ENCODE data around the gene TRIM38. TPM values are rescaled to one million over a fixed set of nuclear protein-coding genes. Genes with fewer than 3 reads are reported as not detected.

Gene TRIM38
- total RNA-seq, 1 experiment from 2014 or later = 4.4 TPM

GRCh38 chr6:25921525-25922203 lies 40.9 kb upstream of the TRIM38 start:
- DNase-seq (ENCODE audit: low read depth, low spot score) = no peak
- POLR2A ChIA-PET = no interaction called here
- CTCF ChIA-PET = no interaction called here
- Histone ChIP-seq H3K9me3 (ENCODE audit: control insufficient read depth, insufficient read depth, low read depth, low read length) (no peaks in the 10 kb centered on the region), H3K27me3 (ENCODE audit: control insufficient read depth, insufficient read depth, low read length) (no peaks in the 10 kb centered on the region; the same call in 1 of the 2 replicates), H3K27ac (ENCODE audit: low read length) (no peak overlapping the region), H3K4me3 (ENCODE audit: low read depth in 2 of 2, low read length in 2 of 2) (no peak overlapping the region), H3K36me3 (ENCODE audit: control insufficient read depth, insufficient read depth, low read length) (no peaks in the 10 kb centered on the region), H3K4me1 (ENCODE audit: control insufficient read depth, insufficient read depth, low read length) (no peaks in the 10 kb centered on the region)
- intact Hi-C loops (cut with micrococcal nuclease; ENCODE audit: unreplicated experiment) = no loop called here
- no TSS peak for BruUV-seq (replicated peaks)
- in situ Hi-C loops (cut with HindIII; ENCODE audit: low pct_unique_long_range_greater_than_20kb, low sequenced_read_pairs) = no loop called here
- ATAC-seq = no peak
- no peak for TF ChIP-seq POLR2AphosphoS5 (IDR thresholded peaks at IDR 0.05; ENCODE audit: low read depth, low read length)

DNA sequence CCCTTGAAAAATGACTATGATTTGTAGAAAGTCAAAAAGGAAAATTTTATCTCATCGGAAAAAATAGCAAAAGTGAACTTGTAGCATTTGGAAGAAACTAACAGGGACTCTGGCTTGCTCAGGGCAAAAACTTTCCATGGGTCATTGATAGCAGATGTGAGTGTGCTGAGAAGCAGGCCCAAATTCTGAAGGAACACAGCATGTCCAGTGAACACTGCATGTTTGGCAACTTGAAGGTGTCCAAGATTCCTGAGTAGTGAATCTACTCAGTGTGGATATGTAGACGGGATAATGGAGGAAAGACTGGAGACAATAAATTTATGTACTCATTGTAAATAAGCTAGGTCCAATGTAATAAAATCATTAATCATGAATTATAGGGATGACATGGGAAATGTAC lies 40.3 kb upstream of the TRIM38 start:
- no peak overlapping the region for H3K4me3 ChIP-seq (ENCODE audit: low read depth in 2 of 2, low read length in 2 of 2)
- TF ChIP-seq SIN3A (IDR thresholded peaks at IDR 0.05; ENCODE audit: borderline replicate concordance, insufficient read depth, low read depth, low read length) = no peak
- TF ChIP-seq, protein P1, sequence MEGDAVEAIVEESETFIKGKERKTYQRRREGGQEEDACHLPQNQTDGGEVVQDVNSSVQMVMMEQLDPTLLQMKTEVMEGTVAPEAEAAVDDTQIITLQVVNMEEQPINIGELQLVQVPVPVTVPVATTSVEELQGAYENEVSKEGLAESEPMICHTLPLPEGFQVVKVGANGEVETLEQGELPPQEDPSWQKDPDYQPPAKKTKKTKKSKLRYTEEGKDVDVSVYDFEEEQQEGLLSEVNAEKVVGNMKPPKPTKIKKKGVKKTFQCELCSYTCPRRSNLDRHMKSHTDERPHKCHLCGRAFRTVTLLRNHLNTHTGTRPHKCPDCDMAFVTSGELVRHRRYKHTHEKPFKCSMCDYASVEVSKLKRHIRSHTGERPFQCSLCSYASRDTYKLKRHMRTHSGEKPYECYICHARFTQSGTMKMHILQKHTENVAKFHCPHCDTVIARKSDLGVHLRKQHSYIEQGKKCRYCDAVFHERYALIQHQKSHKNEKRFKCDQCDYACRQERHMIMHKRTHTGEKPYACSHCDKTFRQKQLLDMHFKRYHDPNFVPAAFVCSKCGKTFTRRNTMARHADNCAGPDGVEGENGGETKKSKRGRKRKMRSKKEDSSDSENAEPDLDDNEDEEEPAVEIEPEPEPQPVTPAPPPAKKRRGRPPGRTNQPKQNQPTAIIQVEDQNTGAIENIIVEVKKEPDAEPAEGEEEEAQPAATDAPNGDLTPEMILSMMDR (IDR thresholded peaks at IDR 0.05) = no peak
- TF ChIP-seq, protein P2, sequence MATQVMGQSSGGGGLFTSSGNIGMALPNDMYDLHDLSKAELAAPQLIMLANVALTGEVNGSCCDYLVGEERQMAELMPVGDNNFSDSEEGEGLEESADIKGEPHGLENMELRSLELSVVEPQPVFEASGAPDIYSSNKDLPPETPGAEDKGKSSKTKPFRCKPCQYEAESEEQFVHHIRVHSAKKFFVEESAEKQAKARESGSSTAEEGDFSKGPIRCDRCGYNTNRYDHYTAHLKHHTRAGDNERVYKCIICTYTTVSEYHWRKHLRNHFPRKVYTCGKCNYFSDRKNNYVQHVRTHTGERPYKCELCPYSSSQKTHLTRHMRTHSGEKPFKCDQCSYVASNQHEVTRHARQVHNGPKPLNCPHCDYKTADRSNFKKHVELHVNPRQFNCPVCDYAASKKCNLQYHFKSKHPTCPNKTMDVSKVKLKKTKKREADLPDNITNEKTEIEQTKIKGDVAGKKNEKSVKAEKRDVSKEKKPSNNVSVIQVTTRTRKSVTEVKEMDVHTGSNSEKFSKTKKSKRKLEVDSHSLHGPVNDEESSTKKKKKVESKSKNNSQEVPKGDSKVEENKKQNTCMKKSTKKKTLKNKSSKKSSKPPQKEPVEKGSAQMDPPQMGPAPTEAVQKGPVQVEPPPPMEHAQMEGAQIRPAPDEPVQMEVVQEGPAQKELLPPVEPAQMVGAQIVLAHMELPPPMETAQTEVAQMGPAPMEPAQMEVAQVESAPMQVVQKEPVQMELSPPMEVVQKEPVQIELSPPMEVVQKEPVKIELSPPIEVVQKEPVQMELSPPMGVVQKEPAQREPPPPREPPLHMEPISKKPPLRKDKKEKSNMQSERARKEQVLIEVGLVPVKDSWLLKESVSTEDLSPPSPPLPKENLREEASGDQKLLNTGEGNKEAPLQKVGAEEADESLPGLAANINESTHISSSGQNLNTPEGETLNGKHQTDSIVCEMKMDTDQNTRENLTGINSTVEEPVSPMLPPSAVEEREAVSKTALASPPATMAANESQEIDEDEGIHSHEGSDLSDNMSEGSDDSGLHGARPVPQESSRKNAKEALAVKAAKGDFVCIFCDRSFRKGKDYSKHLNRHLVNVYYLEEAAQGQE (IDR thresholded peaks at IDR 0.05; ENCODE audit: insufficient read depth in 1 of 2, low read depth in 2 of 2, low read length in 1 of 2) = no peak
- no peak for TF ChIP-seq TCF7L2 (IDR thresholded peaks at IDR 0.05; ENCODE audit: low read depth, low read length)
- TF ChIP-seq POLR2AphosphoS5 (IDR thresholded peaks at IDR 0.05; ENCODE audit: low read depth, low read length) = no peak
- POLR2A ChIA-PET = no interaction called here
- no TSS peak for BruUV-seq (replicated peaks)
- no peak overlapping the region for H3K27ac ChIP-seq (ENCODE audit: low read length)
- CTCF ChIA-PET = no interaction called here
- H3K9me3 ChIP-seq (ENCODE audit: control insufficient read depth, insufficient read depth, low read depth, low read length) = no peaks in the 10 kb centered on the region
- ATAC-seq = no peak
- intact Hi-C loops (cut with micrococcal nuclease; ENCODE audit: unreplicated experiment) = no loop called here
- DNase-seq (ENCODE audit: low read depth, low spot score) = no peak
- no peaks in the 10 kb centered on the region for H3K36me3 ChIP-seq (ENCODE audit: control insufficient read depth, insufficient read depth, low read length)
- in situ Hi-C loops (cut with HindIII; ENCODE audit: low pct_unique_long_range_greater_than_20kb, low sequenced_read_pairs) = no loop called here
- H3K27me3 ChIP-seq (ENCODE audit: control insufficient read depth, insufficient read depth, low read length) = no peaks in the 10 kb centered on the region; the same call in 1 of the 2 replicates
- no peaks in the 10 kb centered on the region for H3K4me1 ChIP-seq (ENCODE audit: control insufficient read depth, insufficient read depth, low read length)

- Histone ChIP-seq H3K4me1 (ENCODE audit: control insufficient read depth, insufficient read depth, low read length) (no peaks in the 10 kb centered on the region), H3K4me3 (ENCODE audit: low read depth in 2 of 2, low read length in 2 of 2) (no peak overlapping the region), H3K9me3 (ENCODE audit: control insufficient read depth, insufficient read depth, low read depth, low read length) (no peaks in the 10 kb centered on the region), H3K36me3 (ENCODE audit: control insufficient read depth, insufficient read depth, low read length) (no peaks in the 10 kb centered on the region), H3K27ac (ENCODE audit: low read length) (no peak overlapping the region), H3K27me3 (ENCODE audit: control insufficient read depth, insufficient read depth, low read length) (no peaks in the 10 kb centered on the region; the same call in 1 of the 2 replicates)
- DNase-seq (ENCODE audit: low read depth, low spot score) = no peak
- no peak for TF ChIP-seq SIN3A (IDR thresholded peaks at IDR 0.05; ENCODE audit: borderline replicate concordance, insufficient read depth, low read depth, low read length)
- TF ChIP-seq, protein P2 (IDR thresholded peaks at IDR 0.05; ENCODE audit: insufficient read depth in 1 of 2, low read depth in 2 of 2, low read length in 1 of 2) = no peak
- TF ChIP-seq, protein P1 (IDR thresholded peaks at IDR 0.05) = no peak
- TF ChIP-seq TCF7L2 (IDR thresholded peaks at IDR 0.05; ENCODE audit: low read depth, low read length) = no peak
- no peak for TF ChIP-seq POLR2AphosphoS5 (IDR thresholded peaks at IDR 0.05; ENCODE audit: low read depth, low read length)
- in situ Hi-C loops (cut with HindIII; ENCODE audit: low pct_unique_long_range_greater_than_20kb, low sequenced_read_pairs) = no loop called here
- intact Hi-C loops (cut with micrococcal nuclease; ENCODE audit: unreplicated experiment) = no loop called here
- POLR2A ChIA-PET = no interaction called here
- no TSS peak for BruUV-seq (replicated peaks)
- no peak for ATAC-seq
- CTCF ChIA-PET = no interaction called here
Observed at GRCh38 chr6:25925876-25926275, 36.7 kb upstream of the TRIM38 start.

Data from Panc1 (cell line).